Gastroesophageal sphincter (tissue), 4 donors: ENCODE measurements around the gene SREBF2. TPM values are rescaled to one million over a fixed set of nuclear protein-coding genes. Genes with fewer than 3 reads are reported as not detected.
A peak's percentile ranks its signal among the peaks of the same experiment; 100 is the strongest.

Experiments
- ATAC-seq: fragments of 150-250 bp; one replicate; pipeline ENCODE4 v1.9.1; 2016; ENCODE audit warnings: mild to moderate bottlenecking, moderate library complexity
- H3K27ac ChIP-seq, 4 donors: fragments of 200-600 bp; sonication (generic) in 3 of 4; 1 replicate in 3 of 4; 2 replicates in 1 of 4; pipeline ENCODE4 v1.5.1; 2016 to 2019
- H3K27me3 ChIP-seq: fragments of 200-600 bp; sonication (generic); one replicate; pipeline ENCODE4 v1.5.1; 2019
- H3K36me3 ChIP-seq, 2 donors: fragments of 200-600 bp; sonication (generic); one replicate each; pipeline ENCODE4 v1.5.1; 2019; ENCODE audit warnings: control low read depth in 1 of 2
- H3K4me1 ChIP-seq, 3 donors: fragments of 200-600 bp; sonication (generic); 1 replicate in 2 of 3; 2 replicates in 1 of 3; pipeline ENCODE4 v1.5.1; 2016 to 2019; ENCODE audit warnings: control low read depth in 2 of 3
- H3K4me3 ChIP-seq, 2 donors: fragments of 200-600 bp; sonication (generic); one replicate each; pipeline ENCODE4 v1.5.1; 2019; ENCODE audit warnings: mild to moderate bottlenecking in 1 of 2, moderate library complexity in 1 of 2
- H3K9me3 ChIP-seq, 3 donors: fragments of 200-600 bp; sonication (generic); one replicate each; pipeline ENCODE4 v1.5.1; 2017 to 2019; ENCODE audit warnings: control low read depth in 2 of 3
- CTCF ChIP-seq, 4 experiments: fragments of 200-600 bp in 2 of 4; fragments of 450-650 bp in 2 of 4; sonication (generic) in 1 of 4; IDR thresholded peaks; one replicate each; pipeline ENCODE4 v1.5.1; 2017 to 2019; ENCODE audit warnings: antibody characterized with exemption in 4 of 4, mild to moderate bottlenecking in 2 of 4, moderate library complexity in 2 of 4
- EP300 ChIP-seq: sonication (generic); formaldehyde crosslinking; IDR thresholded peaks from one replicate; pipeline ENCODE4 v1.6.1; 2017; ENCODE audit warnings: antibody characterized with exemption, mild to moderate bottlenecking
- POLR2A ChIP-seq, 2 donors: fragments of 450-650 bp; IDR thresholded peaks; one replicate each; pipeline ENCODE4 v1.6.1; 2017; ENCODE audit warnings: antibody characterized with exemption in 2 of 2, mild to moderate bottlenecking in 2 of 2, moderate library complexity in 1 of 2
- POLR2AphosphoS5 ChIP-seq: sonication (generic); formaldehyde crosslinking; IDR thresholded peaks from one replicate; pipeline ENCODE4 v1.6.1; 2017; ENCODE audit warnings: antibody characterized with exemption
- WGBS, 2 donors: methylation state at CpG; one replicate each; pipeline ENCODE4 v1.1.5; 2018; ENCODE audit warnings: low coverage in 1 of 2; 5-methylcytosine and 5-hydroxymethylcytosine counted together
- total RNA-seq, 4 donors: library from RNA; depleted of rRNA; stranded (reverse); fragments of >200 nt; gene quantifications; one replicate each; pipeline ENCODE4 v1.1.0, GENCODE V29; 2016

SREBF2 gene
- total RNA-seq, 4 donors from 2014 or later: 39.7 to 101 (median 58.8) TPM

- H3K27ac ChIP-seq: no peak overlapping the region
- H3K27me3 ChIP-seq: no peaks in the 10 kb centered on the region
- no peak overlapping the region for H3K4me3 ChIP-seq
- no peak for ATAC-seq
- TF ChIP-seq POLR2AphosphoS5 (no peak), CTCF (IDR thresholded peaks at IDR 0.05) (no peak), POLR2A (IDR thresholded peaks at IDR 0.05) (no peak), EP300 (no peak)
- 83% methylated on average over 8 of the region's 9 CpGs; no CpG with 5 or more reads in 1 of the 2 donors for WGBS, 2 donors
- H3K9me3 ChIP-seq: no peaks in the 10 kb centered on the region
- H3K36me3 ChIP-seq: no peaks in the 10 kb centered on the region
- H3K4me1 ChIP-seq: peaks cover 0 to 19% (median 6%) of the 10 kb centered on the region in 3 donors
Observed at GRCh38 chr22:41935509-41935908, 102.6 kb downstream of the SREBF2 start.

GRCh38 chr22:41936894-41937169 lies 103.9 kb downstream of the SREBF2 start:
- Histone ChIP-seq H3K4me3 (no peak overlapping the region), H3K9me3 (no peaks in the 10 kb centered on the region), H3K27ac (no peak overlapping the region), H3K36me3 (no peaks in the 10 kb centered on the region), H3K27me3 (no peaks in the 10 kb centered on the region), H3K4me1 (peaks cover 0 to 29% (median 6%) of the 10 kb centered on the region in 3 donors)
- WGBS, 2 donors: 100% methylated on average over 2 of the region's 2 CpGs; no CpG with 5 or more reads in 1 of the 2 donors
- no peak for ATAC-seq
- no peak for TF ChIP-seq POLR2A (IDR thresholded peaks at IDR 0.05)
- no peak for TF ChIP-seq CTCF (IDR thresholded peaks at IDR 0.05)
- no peak for TF ChIP-seq POLR2AphosphoS5
- no peak for TF ChIP-seq EP300

GRCh38 chr22:41939981-41940831 lies 107.3 kb downstream of the SREBF2 start:
- TF ChIP-seq EP300: no peak
- TF ChIP-seq POLR2A (IDR thresholded peaks at IDR 0.05): no peak
- no peak for TF ChIP-seq CTCF (IDR thresholded peaks at IDR 0.05)
- TF ChIP-seq POLR2AphosphoS5: no peak
- peak overlapping the region in 3 of 4 donors; percentile 5 to 59 (median 58) for H3K27ac ChIP-seq
- no peaks in the 10 kb centered on the region for H3K27me3 ChIP-seq
- no peaks in the 10 kb centered on the region for H3K9me3 ChIP-seq
- no peak overlapping the region for H3K4me3 ChIP-seq
- no peaks in the 10 kb centered on the region for H3K36me3 ChIP-seq
- peaks cover 0 to 29% (median 6%) of the 10 kb centered on the region in 3 donors for H3K4me1 ChIP-seq
- WGBS, 2 donors: 81 to 83% methylated on average over 7 to 10 of the region's 13 CpGs
- no peak for ATAC-seq

- Histone ChIP-seq H3K4me1 (peaks cover 0 to 34% (median 9%) of the 10 kb centered on the region in 3 donors), H3K27ac (peak overlapping the region in 3 of 4 donors; percentile 5 to 59 (median 58)), H3K9me3 (no peaks in the 10 kb centered on the region), H3K4me3 (no peak overlapping the region), H3K27me3 (no peaks in the 10 kb centered on the region), H3K36me3 (no peaks in the 10 kb centered on the region)
- no peak for TF ChIP-seq POLR2A (IDR thresholded peaks at IDR 0.05)
- peak in 3 of 4 experiments; percentile 96 to 97 (median 97) for TF ChIP-seq CTCF (IDR thresholded peaks at IDR 0.05)
- TF ChIP-seq EP300: no peak
- TF ChIP-seq POLR2AphosphoS5: peak; percentile 18
- peak; percentile 93 for ATAC-seq
- 30 to 44% methylated on average over 4 to 5 of the region's 13 CpGs for WGBS, 2 donors
Observed at GRCh38 chr22:41940832-41941765, 108.2 kb downstream of the SREBF2 start.
